Thyroid gland (tissue), 4 donors: ENCODE measurements around the gene PLCL2.

Source experiments
- POLR2A ChIP-seq, 2 donors: fragments of 450-650 bp; IDR thresholded peaks; one replicate each; pipeline ENCODE4 v1.6.1; 2017; ENCODE audit warnings: antibody characterized with exemption in 2 of 2, mild to moderate bottlenecking in 2 of 2, moderate library complexity in 1 of 2
- TF ChIP-seq, protein P1 (sequence below), 6 experiments: fragments of 200-600 bp in 3 of 6; fragments of 450-650 bp in 3 of 6; sonication (generic) in 3 of 6; IDR thresholded peaks; one replicate each; pipeline ENCODE4 v1.5.1; 2016 to 2019; ENCODE audit warnings: antibody characterized with exemption in 6 of 6, mild to moderate bottlenecking in 2 of 6, inconsistent platforms in 1 of 6, moderate library complexity in 1 of 6

DNA sequence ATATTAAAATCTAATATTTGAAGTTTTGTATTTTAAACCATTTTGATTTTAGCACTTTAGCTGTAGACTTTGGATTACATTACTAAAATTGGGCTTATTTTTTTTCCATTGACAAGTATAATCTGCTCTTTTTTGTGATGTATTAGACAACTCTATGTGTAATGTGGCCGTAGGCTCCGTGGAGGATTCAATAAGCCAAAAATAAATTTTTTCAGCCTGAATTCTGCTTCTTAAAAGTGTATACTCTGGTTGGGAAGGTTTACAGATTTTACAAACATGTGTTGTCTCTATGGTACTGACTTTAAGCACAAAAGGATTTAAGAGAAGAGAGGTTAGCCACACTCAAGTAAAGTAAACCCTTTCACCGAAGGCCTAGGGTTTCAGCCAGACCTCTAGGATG is 110.8 kb downstream of the PLCL2 start:
- TF ChIP-seq, protein P1, sequence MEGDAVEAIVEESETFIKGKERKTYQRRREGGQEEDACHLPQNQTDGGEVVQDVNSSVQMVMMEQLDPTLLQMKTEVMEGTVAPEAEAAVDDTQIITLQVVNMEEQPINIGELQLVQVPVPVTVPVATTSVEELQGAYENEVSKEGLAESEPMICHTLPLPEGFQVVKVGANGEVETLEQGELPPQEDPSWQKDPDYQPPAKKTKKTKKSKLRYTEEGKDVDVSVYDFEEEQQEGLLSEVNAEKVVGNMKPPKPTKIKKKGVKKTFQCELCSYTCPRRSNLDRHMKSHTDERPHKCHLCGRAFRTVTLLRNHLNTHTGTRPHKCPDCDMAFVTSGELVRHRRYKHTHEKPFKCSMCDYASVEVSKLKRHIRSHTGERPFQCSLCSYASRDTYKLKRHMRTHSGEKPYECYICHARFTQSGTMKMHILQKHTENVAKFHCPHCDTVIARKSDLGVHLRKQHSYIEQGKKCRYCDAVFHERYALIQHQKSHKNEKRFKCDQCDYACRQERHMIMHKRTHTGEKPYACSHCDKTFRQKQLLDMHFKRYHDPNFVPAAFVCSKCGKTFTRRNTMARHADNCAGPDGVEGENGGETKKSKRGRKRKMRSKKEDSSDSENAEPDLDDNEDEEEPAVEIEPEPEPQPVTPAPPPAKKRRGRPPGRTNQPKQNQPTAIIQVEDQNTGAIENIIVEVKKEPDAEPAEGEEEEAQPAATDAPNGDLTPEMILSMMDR (IDR thresholded peaks at IDR 0.05): no peak
- no peak for TF ChIP-seq POLR2A (IDR thresholded peaks at IDR 0.05)
